ENCODE data around the gene SMARCA4.

DNA sequence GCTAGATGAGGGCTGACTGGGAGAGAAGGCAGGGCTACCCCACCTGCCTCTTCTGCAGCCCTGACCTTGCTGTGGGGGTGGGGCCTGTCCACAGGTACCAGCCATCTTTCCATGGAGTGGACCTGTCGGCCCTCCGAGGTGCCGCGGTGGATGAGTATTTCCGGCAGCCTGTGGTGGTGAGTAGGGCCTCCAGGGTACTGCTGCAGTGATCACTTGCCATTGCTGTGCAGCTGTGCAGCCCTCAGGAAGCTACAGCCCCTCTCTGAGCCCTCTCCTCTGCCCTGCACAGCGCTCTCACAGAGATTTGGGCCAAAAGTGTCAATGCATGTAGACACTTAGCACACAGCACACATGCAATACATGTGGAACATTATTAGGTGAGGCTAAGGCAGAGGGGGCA is 44.2 kb upstream of the SMARCA4 start:
- TF ChIP-seq TSHZ1 (tag by site-specific recombination; IDR thresholded peaks at IDR 0.05; ENCODE audit: borderline replicate concordance), result no peak
- no peak for TF ChIP-seq ZNF211 (tag by site-specific recombination; IDR thresholded peaks at IDR 0.05; ENCODE audit: low read depth)
- TF ChIP-seq ZNF324 (tag by site-specific recombination; IDR thresholded peaks at IDR 0.05), result no peak
- TF ChIP-seq, protein P1, sequence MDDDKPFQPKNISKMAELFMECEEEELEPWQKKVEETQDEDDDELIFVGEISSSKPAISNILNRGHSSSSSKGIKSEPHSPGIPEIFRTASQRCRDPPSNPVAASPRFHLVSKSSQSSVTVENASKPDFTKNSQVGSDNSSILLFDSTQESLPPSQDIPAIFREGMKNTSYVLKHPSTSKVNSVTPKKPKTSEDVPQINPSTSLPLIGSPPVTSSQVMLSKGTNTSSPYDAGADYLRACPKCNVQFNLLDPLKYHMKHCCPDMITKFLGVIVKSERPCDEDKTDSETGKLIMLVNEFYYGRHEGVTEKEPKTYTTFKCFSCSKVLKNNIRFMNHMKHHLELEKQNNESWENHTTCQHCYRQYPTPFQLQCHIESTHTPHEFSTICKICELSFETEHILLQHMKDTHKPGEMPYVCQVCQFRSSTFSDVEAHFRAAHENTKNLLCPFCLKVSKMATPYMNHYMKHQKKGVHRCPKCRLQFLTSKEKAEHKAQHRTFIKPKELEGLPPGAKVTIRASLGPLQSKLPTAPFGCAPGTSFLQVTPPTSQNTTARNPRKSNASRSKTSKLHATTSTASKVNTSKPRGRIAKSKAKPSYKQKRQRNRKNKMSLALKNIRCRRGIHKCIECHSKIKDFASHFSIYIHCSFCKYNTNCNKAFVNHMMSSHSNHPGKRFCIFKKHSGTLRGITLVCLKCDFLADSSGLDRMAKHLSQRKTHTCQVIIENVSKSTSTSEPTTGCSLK (tag by site-specific recombination; IDR thresholded peaks at IDR 0.05), result no peak
- TF ChIP-seq ZFP37 (tag by site-specific recombination; IDR thresholded peaks at IDR 0.05), result no peak
- no peak for TF ChIP-seq CTCF (tag by site-specific recombination; IDR thresholded peaks at IDR 0.05)
- TF ChIP-seq, protein P2, sequence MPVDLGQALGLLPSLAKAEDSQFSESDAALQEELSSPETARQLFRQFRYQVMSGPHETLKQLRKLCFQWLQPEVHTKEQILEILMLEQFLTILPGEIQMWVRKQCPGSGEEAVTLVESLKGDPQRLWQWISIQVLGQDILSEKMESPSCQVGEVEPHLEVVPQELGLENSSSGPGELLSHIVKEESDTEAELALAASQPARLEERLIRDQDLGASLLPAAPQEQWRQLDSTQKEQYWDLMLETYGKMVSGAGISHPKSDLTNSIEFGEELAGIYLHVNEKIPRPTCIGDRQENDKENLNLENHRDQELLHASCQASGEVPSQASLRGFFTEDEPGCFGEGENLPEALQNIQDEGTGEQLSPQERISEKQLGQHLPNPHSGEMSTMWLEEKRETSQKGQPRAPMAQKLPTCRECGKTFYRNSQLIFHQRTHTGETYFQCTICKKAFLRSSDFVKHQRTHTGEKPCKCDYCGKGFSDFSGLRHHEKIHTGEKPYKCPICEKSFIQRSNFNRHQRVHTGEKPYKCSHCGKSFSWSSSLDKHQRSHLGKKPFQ (tag by site-specific recombination; IDR thresholded peaks at IDR 0.05), result no peak
- TF ChIP-seq ZNF830 (tag by site-specific recombination; IDR thresholded peaks at IDR 0.05; ENCODE audit: low read depth), result no peak
- no peak for TF ChIP-seq ZNF530 (tag by site-specific recombination; IDR thresholded peaks at IDR 0.05; ENCODE audit: low read depth)
- no peak for TF ChIP-seq ZNF274 (IDR thresholded peaks at IDR 0.05; ENCODE audit: low read length)
- TF ChIP-seq ZNF274 (tag by site-specific recombination; IDR thresholded peaks at IDR 0.05; ENCODE audit: borderline replicate concordance), result no peak
- TF ChIP-seq BCL11A (tag by site-specific recombination; IDR thresholded peaks at IDR 0.05; ENCODE audit: low read depth), result no peak
- TF ChIP-seq SETDB1 (IDR thresholded peaks at IDR 0.05; ENCODE audit: insufficient read length, low read length), result no peak

Data from HEK293 (cell line).